Mesendoderm (in vitro differentiated cells): ENCODE results near the gene LRRC3.

Experiments used
- DNase-seq: peaks from one replicate; pipeline ENCODE4 v3.0.0; 2013
- H2AK5ac ChIP-seq: 2 replicates; pipeline ENCODE4 v1.6.1; 2013; ENCODE audit warnings: low read length, inconsistent platforms
- H2BK120ac ChIP-seq: 2 replicates; pipeline ENCODE4 v1.6.1; 2013; ENCODE audit warnings: low read depth, mild to moderate bottlenecking, low read length, moderate library complexity, mixed read lengths
- H2BK15ac ChIP-seq: replicated peaks from 2 replicates; pipeline ENCODE4 v1.6.1; 2013; ENCODE audit warnings: low read depth, mild to moderate bottlenecking, moderate library complexity
- H2BK5ac ChIP-seq: 2 replicates; pipeline ENCODE4 v1.6.1; 2013; ENCODE audit warnings: low read length, inconsistent platforms
- H3K18ac ChIP-seq: 2 replicates; pipeline ENCODE4 v1.6.1; 2013; ENCODE audit warnings: mild to moderate bottlenecking, low read length, mixed read lengths
- H3K23ac ChIP-seq: one replicate; pipeline ENCODE4 v1.6.1; 2013; ENCODE audit warnings: low read length
- H3K27ac ChIP-seq: 2 replicates; pipeline ENCODE4 v1.5.1; 2013; ENCODE audit warnings: low read depth, mild to moderate bottlenecking, inconsistent platforms, low read length, moderate library complexity
- H3K27me3 ChIP-seq: 2 replicates; pipeline ENCODE4 v1.6.1; 2013; ENCODE audit warnings: low read length, control low read depth, mild to moderate bottlenecking, inconsistent platforms; ENCODE audit not compliant: insufficient read depth, poor library complexity
- H3K36me3 ChIP-seq: 2 replicates; pipeline ENCODE4 v1.6.1; 2013; ENCODE audit warnings: low read length, inconsistent platforms; ENCODE audit not compliant: control insufficient read depth, insufficient read depth
- H3K4ac ChIP-seq: one replicate; pipeline ENCODE4 v1.6.1; 2013; ENCODE audit warnings: low read depth, mild to moderate bottlenecking, low read length, moderate library complexity
- H3K4me1 ChIP-seq: 2 replicates; pipeline ENCODE4 v1.6.1; 2013; ENCODE audit warnings: low read depth, low read length, inconsistent platforms; ENCODE audit not compliant: control insufficient read depth
- H3K4me2 ChIP-seq: 2 replicates; pipeline ENCODE4 v1.6.1; 2013; ENCODE audit warnings: low read length
- H3K4me3 ChIP-seq: 2 replicates; pipeline ENCODE4 v1.5.1; 2013; ENCODE audit warnings: mild to moderate bottlenecking, low read length
- H3K56ac ChIP-seq: one replicate; pipeline ENCODE4 v1.6.1; 2013; ENCODE audit warnings: low read length
- H3K79me1 ChIP-seq: 2 replicates; pipeline ENCODE4 v1.6.1; 2013; ENCODE audit warnings: low read length, inconsistent platforms
- H3K79me2 ChIP-seq: 2 replicates; pipeline ENCODE4 v1.6.1; 2013; ENCODE audit warnings: mild to moderate bottlenecking, low read length; ENCODE audit not compliant: control insufficient read depth, insufficient read depth
- H3K9ac ChIP-seq: 2 replicates; pipeline ENCODE4 v1.6.1; 2013; ENCODE audit warnings: low read length, inconsistent platforms
- H4K5ac ChIP-seq: one replicate; pipeline ENCODE4 v1.6.1; 2013; ENCODE audit warnings: low read length
- H4K8ac ChIP-seq: one replicate; pipeline ENCODE4 v1.6.1; 2013; ENCODE audit warnings: low read depth, mild to moderate bottlenecking, control low read depth, low read length, moderate library complexity
- WGBS: extraction: QIAGEN DNeasy Blood & Tissue Kit; methylation state at CpG from one replicate; pipeline ENCODE4 v1.1.7; 2013; ENCODE audit warnings: low lambda C conversion rate, missing lambda C conversion rate; ENCODE audit not compliant: insufficient coverage; ENCODE audit errors: extremely low coverage; 5-methylcytosine and 5-hydroxymethylcytosine counted together

Gene LRRC3

GRCh38 chr21:44423312-44423821 is 31.9 kb upstream of the LRRC3 start:
- no peaks in the 10 kb centered on the region for H3K27me3 ChIP-seq
- H3K4me3 ChIP-seq = no peak overlapping the region
- H4K8ac ChIP-seq = no peak overlapping the region
- no peak overlapping the region for H4K5ac ChIP-seq
- no CpG with 5 or more reads among the region's 12 CpGs for WGBS
- no peak overlapping the region for H3K23ac ChIP-seq
- H2BK5ac ChIP-seq = no peak overlapping the region
- H3K4me1 ChIP-seq = no peaks in the 10 kb centered on the region
- no peak overlapping the region for H2BK120ac ChIP-seq
- no peaks in the 10 kb centered on the region for H3K36me3 ChIP-seq
- no peak overlapping the region for H3K27ac ChIP-seq
- no peak overlapping the region for H2BK15ac ChIP-seq
- no peaks in the 10 kb centered on the region for H3K79me2 ChIP-seq
- H3K4me2 ChIP-seq = no peak overlapping the region
- DNase-seq = no peak
- H3K18ac ChIP-seq = no peak overlapping the region
- H3K4ac ChIP-seq = no peak overlapping the region
- no peak overlapping the region for H3K56ac ChIP-seq
- no peak overlapping the region for H3K9ac ChIP-seq
- H2AK5ac ChIP-seq = no peak overlapping the region
- no peaks in the 10 kb centered on the region for H3K79me1 ChIP-seq

GRCh38 chr21:44423941-44424607 is 31.2 kb upstream of the LRRC3 start:
- Histone ChIP-seq H3K56ac (no peak overlapping the region), H2BK5ac (no peak overlapping the region), H3K9ac (no peak overlapping the region), H3K27ac (no peak overlapping the region), H2BK15ac (no peak overlapping the region), H3K79me1 (no peaks in the 10 kb centered on the region), H3K36me3 (no peaks in the 10 kb centered on the region), H2AK5ac (no peak overlapping the region), H3K4me2 (no peak overlapping the region), H3K18ac (no peak overlapping the region), H2BK120ac (no peak overlapping the region), H4K8ac (no peak overlapping the region), H3K4me3 (no peak overlapping the region), H3K23ac (no peak overlapping the region), H3K79me2 (no peaks in the 10 kb centered on the region), H3K4me1 (no peaks in the 10 kb centered on the region), H4K5ac (no peak overlapping the region), H3K4ac (no peak overlapping the region), H3K27me3 (no peaks in the 10 kb centered on the region)
- DNase-seq = no peak
- no CpG with 5 or more reads among the region's 17 CpGs for WGBS

GRCh38 chr21:44424608-44425306 is 30.6 kb upstream of the LRRC3 start:
- no peak for DNase-seq
- H3K79me1 ChIP-seq = no peaks in the 10 kb centered on the region
- H3K56ac ChIP-seq = no peak overlapping the region
- H4K8ac ChIP-seq = no peak overlapping the region
- no peak overlapping the region for H2BK120ac ChIP-seq
- H4K5ac ChIP-seq = no peak overlapping the region
- no peak overlapping the region for H3K4ac ChIP-seq
- no peak overlapping the region for H3K27ac ChIP-seq
- H2AK5ac ChIP-seq = no peak overlapping the region
- H3K18ac ChIP-seq = no peak overlapping the region
- no peak overlapping the region for H3K23ac ChIP-seq
- H3K36me3 ChIP-seq = no peaks in the 10 kb centered on the region
- H3K4me1 ChIP-seq = no peaks in the 10 kb centered on the region
- no peak overlapping the region for H3K4me3 ChIP-seq
- H3K27me3 ChIP-seq = no peaks in the 10 kb centered on the region
- H2BK5ac ChIP-seq = no peak overlapping the region
- no peak overlapping the region for H2BK15ac ChIP-seq
- no peak overlapping the region for H3K4me2 ChIP-seq
- WGBS = no CpG with 5 or more reads among the region's 30 CpGs
- no peaks in the 10 kb centered on the region for H3K79me2 ChIP-seq
- no peak overlapping the region for H3K9ac ChIP-seq

GRCh38 chr21:44425307-44425894 is 29.9 kb upstream of the LRRC3 start:
- Histone ChIP-seq H3K79me2 (no peaks in the 10 kb centered on the region), H2BK15ac (no peak overlapping the region), H3K27me3 (no peaks in the 10 kb centered on the region), H2AK5ac (no peak overlapping the region), H3K56ac (no peak overlapping the region), H3K4me2 (no peak overlapping the region), H3K9ac (no peak overlapping the region), H3K4me3 (no peak overlapping the region), H3K4ac (no peak overlapping the region), H3K18ac (no peak overlapping the region), H3K27ac (no peak overlapping the region), H3K79me1 (no peaks in the 10 kb centered on the region), H4K5ac (no peak overlapping the region), H3K4me1 (no peaks in the 10 kb centered on the region), H3K23ac (no peak overlapping the region), H2BK5ac (no peak overlapping the region), H3K36me3 (no peaks in the 10 kb centered on the region), H4K8ac (no peak overlapping the region), H2BK120ac (no peak overlapping the region)
- WGBS = no CpG with 5 or more reads among the region's 40 CpGs
- DNase-seq = no peak

- whole genome bisulfite sequencing = no CpG with 5 or more reads among the region's 13 CpGs
- Histone ChIP-seq H3K36me3 (no peaks in the 10 kb centered on the region), H4K8ac (no peak overlapping the region), H3K4ac (no peak overlapping the region), H3K4me2 (no peak overlapping the region), H3K23ac (no peak overlapping the region), H4K5ac (no peak overlapping the region), H3K4me1 (no peaks in the 10 kb centered on the region), H3K9ac (no peak overlapping the region), H2BK120ac (no peak overlapping the region), H3K79me1 (no peaks in the 10 kb centered on the region), H3K4me3 (no peak overlapping the region), H3K27ac (no peak overlapping the region), H3K79me2 (no peaks in the 10 kb centered on the region), H3K27me3 (no peaks in the 10 kb centered on the region), H2AK5ac (no peak overlapping the region), H3K18ac (no peak overlapping the region), H2BK5ac (no peak overlapping the region), H3K56ac (no peak overlapping the region), H2BK15ac (no peak overlapping the region)
- DNase-seq = no peak
Measured at GRCh38 chr21:44425895-44426662, 29.2 kb upstream of the LRRC3 start.
